ENCODE measurements around the gene CELF1. TPM values are rescaled to one million over a fixed set of nuclear protein-coding genes. Genes with fewer than 3 reads are reported as not detected.
"Not testable (repeated sequence)": the region's sequence is repeated elsewhere in the genome, so short reads cannot be mapped to it uniquely, and the experiment has no call there.

The CELF1 gene
- total and polyA plus RNA-seq, 2 experiments from 2014 or later, result 59.1 to 84.6 TPM

DNA sequence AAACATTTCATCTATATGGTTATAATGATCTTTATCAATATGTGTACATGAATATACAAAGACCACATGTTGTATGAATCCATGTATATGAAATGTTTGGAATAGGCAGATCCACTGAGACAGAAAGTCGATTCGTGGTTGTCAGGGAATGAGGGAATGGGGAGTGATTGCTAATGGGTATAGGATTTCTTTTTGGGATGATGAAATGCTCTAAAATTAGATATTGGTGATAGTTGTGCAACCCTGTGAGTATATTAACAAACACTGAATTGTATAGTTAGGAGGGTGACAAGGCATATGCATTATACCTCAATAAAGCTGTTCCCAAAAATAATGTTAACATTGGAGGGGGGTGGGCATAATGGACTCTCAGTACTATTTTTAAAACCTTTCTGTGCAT, 7.5 kb upstream of the CELF1 start:
- no peaks in the 10 kb centered on the region for H3K9me2 ChIP-seq (replicated peaks; ENCODE audit: insufficient read depth)
- H3K4me2 ChIP-seq, result no peak overlapping the region
- no peak for DNase-seq (ENCODE audit: low spot score)
- H3K4me1 ChIP-seq (ENCODE audit: insufficient read depth), result peaks cover 4% of the 10 kb centered on the region
- no peaks in the 10 kb centered on the region for H4K20me1 ChIP-seq (ENCODE audit: insufficient read depth, poor library complexity, severe bottlenecking)
- H3K9me3 ChIP-seq (ENCODE audit: low read depth), result no peaks in the 10 kb centered on the region
- no peak overlapping the region for H3K4me3 ChIP-seq
- H3K27ac ChIP-seq, result no peak overlapping the region
- peaks cover 5% of the 10 kb centered on the region for H3K79me2 ChIP-seq
- H3K27me3 ChIP-seq, result no peaks in the 10 kb centered on the region
- TF ChIP-seq, protein P1, sequence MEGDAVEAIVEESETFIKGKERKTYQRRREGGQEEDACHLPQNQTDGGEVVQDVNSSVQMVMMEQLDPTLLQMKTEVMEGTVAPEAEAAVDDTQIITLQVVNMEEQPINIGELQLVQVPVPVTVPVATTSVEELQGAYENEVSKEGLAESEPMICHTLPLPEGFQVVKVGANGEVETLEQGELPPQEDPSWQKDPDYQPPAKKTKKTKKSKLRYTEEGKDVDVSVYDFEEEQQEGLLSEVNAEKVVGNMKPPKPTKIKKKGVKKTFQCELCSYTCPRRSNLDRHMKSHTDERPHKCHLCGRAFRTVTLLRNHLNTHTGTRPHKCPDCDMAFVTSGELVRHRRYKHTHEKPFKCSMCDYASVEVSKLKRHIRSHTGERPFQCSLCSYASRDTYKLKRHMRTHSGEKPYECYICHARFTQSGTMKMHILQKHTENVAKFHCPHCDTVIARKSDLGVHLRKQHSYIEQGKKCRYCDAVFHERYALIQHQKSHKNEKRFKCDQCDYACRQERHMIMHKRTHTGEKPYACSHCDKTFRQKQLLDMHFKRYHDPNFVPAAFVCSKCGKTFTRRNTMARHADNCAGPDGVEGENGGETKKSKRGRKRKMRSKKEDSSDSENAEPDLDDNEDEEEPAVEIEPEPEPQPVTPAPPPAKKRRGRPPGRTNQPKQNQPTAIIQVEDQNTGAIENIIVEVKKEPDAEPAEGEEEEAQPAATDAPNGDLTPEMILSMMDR (IDR thresholded peaks at IDR 0.05; ENCODE audit: poor library complexity), result no peak
- TF ChIP-seq EZH2phosphoT487 (IDR thresholded peaks at IDR 0.05; ENCODE audit: low read depth, severe bottlenecking, unreplicated experiment) (no peak), EZH2 (IDR thresholded peaks at IDR 0.05; ENCODE audit: borderline replicate concordance) (no peak)
- H3K36me3 ChIP-seq (replicated peaks; ENCODE audit: insufficient read depth, low read depth), result no peaks in the 10 kb centered on the region
- WGBS (ENCODE audit: low lambda C conversion rate, missing lambda C conversion rate), result 96% methylated on average over 2 of the region's 2 CpGs
- no peak overlapping the region for H2AFZ ChIP-seq

DNA sequence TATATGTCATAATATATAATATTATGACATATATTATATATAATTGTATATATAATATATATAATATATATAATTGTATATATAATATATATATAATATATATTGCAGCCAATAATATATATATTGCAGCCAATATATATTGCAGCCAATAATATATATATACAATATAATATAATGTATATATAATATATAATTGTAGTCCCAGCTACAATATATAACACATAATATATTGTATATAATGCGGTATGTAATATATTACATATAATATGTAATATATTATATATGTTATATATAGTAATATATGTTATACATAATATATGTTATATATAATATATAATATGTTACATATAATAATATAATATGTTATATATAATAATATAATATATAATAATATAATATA, 5.8 kb upstream of the CELF1 start:
- no peak overlapping the region for H2AFZ ChIP-seq
- no peaks in the 10 kb centered on the region for H3K4me1 ChIP-seq (ENCODE audit: insufficient read depth)
- H3K9me3 ChIP-seq (ENCODE audit: low read depth), result no peaks in the 10 kb centered on the region
- no peaks in the 10 kb centered on the region for H4K20me1 ChIP-seq (ENCODE audit: insufficient read depth, poor library complexity, severe bottlenecking)
- H3K27ac ChIP-seq, result no peak overlapping the region
- no peak overlapping the region for H3K4me3 ChIP-seq
- TF ChIP-seq, protein P1 (IDR thresholded peaks at IDR 0.05; ENCODE audit: poor library complexity), result no peak
- TF ChIP-seq EZH2 (IDR thresholded peaks at IDR 0.05; ENCODE audit: borderline replicate concordance) (no peak), EZH2phosphoT487 (IDR thresholded peaks at IDR 0.05; ENCODE audit: low read depth, severe bottlenecking, unreplicated experiment) (no peak)
- WGBS (ENCODE audit: low lambda C conversion rate, missing lambda C conversion rate), result 94% methylated on average over 1 of the region's 1 CpG
- no peak overlapping the region for H3K4me2 ChIP-seq
- no peaks in the 10 kb centered on the region for H3K9me2 ChIP-seq (replicated peaks; ENCODE audit: insufficient read depth)
- H3K27me3 ChIP-seq, result no peaks in the 10 kb centered on the region
- no peak for DNase-seq (ENCODE audit: low spot score)
- H3K79me2 ChIP-seq, result no peaks in the 10 kb centered on the region
- H3K36me3 ChIP-seq (replicated peaks; ENCODE audit: insufficient read depth, low read depth), result no peaks in the 10 kb centered on the region

DNA sequence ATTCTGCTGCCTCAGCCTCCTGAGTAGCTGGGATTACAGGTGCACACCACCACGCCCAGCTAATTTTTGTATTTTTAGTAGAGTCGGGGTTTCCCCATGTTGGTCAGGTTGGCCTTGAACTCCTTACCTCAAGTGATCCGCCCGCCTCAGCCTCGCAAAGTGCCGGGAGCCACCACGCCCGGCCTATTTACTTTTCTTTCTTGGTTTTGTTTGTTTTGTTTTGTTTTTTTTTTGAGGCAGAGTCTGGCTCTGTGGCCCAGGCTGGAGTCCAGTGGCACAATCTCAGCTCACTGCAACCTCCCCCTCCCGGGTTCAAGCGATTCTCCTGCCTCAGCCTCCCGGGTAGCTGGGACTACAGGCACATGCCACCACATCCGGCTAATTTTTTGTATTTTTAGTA, 4.1 kb upstream of the CELF1 start:
- not testable (repeated sequence) for H3K79me2 ChIP-seq; H3K9me2 ChIP-seq (replicated peaks; ENCODE audit: insufficient read depth); H3K27ac ChIP-seq; H3K4me2 ChIP-seq; H3K4me1 ChIP-seq (ENCODE audit: insufficient read depth); H4K20me1 ChIP-seq (ENCODE audit: insufficient read depth, poor library complexity, severe bottlenecking); H2AFZ ChIP-seq; H3K4me3 ChIP-seq; DNase-seq (ENCODE audit: low spot score); H3K27me3 ChIP-seq; H3K9me3 ChIP-seq (ENCODE audit: low read depth); H3K36me3 ChIP-seq (replicated peaks; ENCODE audit: insufficient read depth, low read depth)
- WGBS (ENCODE audit: low lambda C conversion rate, missing lambda C conversion rate), result 90% methylated on average over 12 of the region's 12 CpGs

GRCh38 chr11:47553406-47553743, 443 bp upstream of the CELF1 start:
- no peaks in the 10 kb centered on the region for H3K9me3 ChIP-seq (ENCODE audit: low read depth)
- no peak for TF ChIP-seq EZH2 (IDR thresholded peaks at IDR 0.05; ENCODE audit: borderline replicate concordance)
- no peak for TF ChIP-seq EZH2phosphoT487 (IDR thresholded peaks at IDR 0.05; ENCODE audit: low read depth, severe bottlenecking, unreplicated experiment)
- TF ChIP-seq, protein P1 (IDR thresholded peaks at IDR 0.05; ENCODE audit: poor library complexity), result no peak
- H4K20me1 ChIP-seq (ENCODE audit: insufficient read depth, poor library complexity, severe bottlenecking), result peaks cover 28% of the 10 kb centered on the region
- H3K36me3 ChIP-seq (replicated peaks; ENCODE audit: insufficient read depth, low read depth), result no peaks in the 10 kb centered on the region
- H3K79me2 ChIP-seq, result peaks cover 45% of the 10 kb centered on the region
- peaks cover 9% of the 10 kb centered on the region for H3K4me1 ChIP-seq (ENCODE audit: insufficient read depth)
- no peaks in the 10 kb centered on the region for H3K9me2 ChIP-seq (replicated peaks; ENCODE audit: insufficient read depth)
- no peaks in the 10 kb centered on the region for H3K27me3 ChIP-seq
- 23% methylated on average over 9 of the region's 9 CpGs for WGBS (ENCODE audit: low lambda C conversion rate, missing lambda C conversion rate)
- H2AFZ ChIP-seq, result peak overlapping the region; percentile 64
- peak overlapping the region; percentile 45 for H3K4me3 ChIP-seq
- DNase-seq (ENCODE audit: low spot score), result no peak
- peak overlapping the region; percentile 79 for H3K4me2 ChIP-seq
- peak overlapping the region; percentile 55 for H3K27ac ChIP-seq

Data from hepatocyte (in vitro differentiated cells).